Spleen (tissue), 11 donors: ENCODE results near the gene GPR107. TPM values are rescaled to one million over a fixed set of nuclear protein-coding genes. Genes with fewer than 3 reads are reported as not detected.

Experiments
- DNase-seq: peaks from one replicate; pipeline ENCODE4 v3.0.0-alpha.2; 2020
- H3K27ac ChIP-seq, 8 donors: fragments of 200-600 bp; sonication (generic) in 7 of 8; 1 replicate in 4 of 8; 2 replicates in 4 of 8; pipeline versions ENCODE4 v1.5.0 to v1.8.0; 2016 to 2021; ENCODE audit warnings: inconsistent platforms in 4 of 8, mild to moderate bottlenecking in 4 of 8, moderate library complexity in 1 of 8
- H3K27me3 ChIP-seq, 7 donors: fragments of 200-600 bp; sonication (generic) in 6 of 7; replicated peaks in 1 of 7; 1 replicate in 4 of 7; 2 replicates in 3 of 7; pipeline versions ENCODE4 v1.5.0 to v1.8.0; 2016 to 2021; ENCODE audit warnings: inconsistent platforms in 3 of 7, mild to moderate bottlenecking in 1 of 7
- H3K36me3 ChIP-seq, 6 donors: fragments of 200-600 bp; sonication (generic) in 5 of 6; 1 replicate in 4 of 6; 2 replicates in 2 of 6; pipeline versions ENCODE4 v1.5.0 to v1.8.0; 2016 to 2021; ENCODE audit warnings: inconsistent platforms in 2 of 6
- H3K4me1 ChIP-seq, 6 donors: fragments of 200-600 bp; sonication (generic) in 5 of 6; 1 replicate in 3 of 6; 2 replicates in 3 of 6; pipeline versions ENCODE4 v1.5.0 to v1.8.0; 2016 to 2021; ENCODE audit warnings: inconsistent platforms in 3 of 6
- H3K4me3 ChIP-seq, 8 donors: fragments of 200-600 bp; sonication (generic) in 7 of 8; 1 replicate in 4 of 8; 2 replicates in 4 of 8; pipeline versions ENCODE4 v1.5.0 to v1.8.0; 2016 to 2021; ENCODE audit warnings: inconsistent platforms in 4 of 8, mild to moderate bottlenecking in 4 of 8, moderate library complexity in 2 of 8
- H3K9me3 ChIP-seq, 8 donors: fragments of 200-600 bp; sonication (generic) in 7 of 8; 1 replicate in 4 of 8; 2 replicates in 4 of 8; pipeline versions ENCODE4 v1.5.0 to v1.8.0; 2016 to 2021; ENCODE audit warnings: inconsistent platforms in 4 of 8
- CTCF ChIP-seq, 11 experiments: fragments of 200-600 bp in 7 of 11; fragments of 450-650 bp in 4 of 11; sonication (generic) in 4 of 11; IDR thresholded peaks in 8 of 11; conservative IDR thresholded peaks in 3 of 11; 1 replicate in 7 of 11; 2 replicates in 4 of 11; pipeline versions ENCODE4 v1.4.0 to v1.8.0; 2016 to 2021; ENCODE audit warnings: antibody characterized with exemption in 11 of 11, inconsistent platforms in 4 of 11, mild to moderate bottlenecking in 1 of 11
- POLR2A ChIP-seq, 3 donors: fragments of 450-650 bp; IDR thresholded peaks; one replicate each; pipeline ENCODE4 v1.5.1; 2017; ENCODE audit warnings: antibody characterized with exemption in 3 of 3, mild to moderate bottlenecking in 1 of 3
- POLR2AphosphoS5 ChIP-seq, 3 donors: sonication (generic); formaldehyde crosslinking; IDR thresholded peaks; one replicate each; pipeline ENCODE4 v1.5.1; 2017; ENCODE audit warnings: antibody characterized with exemption in 3 of 3
- WGBS, 5 donors: extraction: QIAGEN DNeasy Blood & Tissue Kit in 3 of 5; methylation state at CpG; one replicate each; pipeline versions ENCODE4 v1.1.5 to v1.1.7; 2013 to 2018; 5-methylcytosine and 5-hydroxymethylcytosine counted together
- intact Hi-C: fragments of 100-400 bp; cut with DNase I; formaldehyde crosslinking; loops from one replicate; pipeline ENCODE4 v1.15.0; 2023; ENCODE audit warnings: low total_unique reads
- polyA plus RNA-seq, 3 donors: library from polyadenylated mRNA; stranded (reverse); fragments of 200-250 nt; gene quantifications; one replicate each; pipeline ENCODE4 v1.2.1, GENCODE V29; 2013
- total RNA-seq, 7 donors: library from RNA; depleted of rRNA in 3 of 7; stranded (reverse); fragments of >200 nt in 3 of 7; fragmentation: NEBNext Ultra II Directional in 4 of 7; extraction: Animal tissue kit (Norgen Biotek cat#: 25700) in 4 of 7; gene quantifications; one replicate each; pipeline versions ENCODE4 v1.1.0 to v1.2.1, GENCODE V29; 2016 to 2021
- donor health status: healthy with polysubstance abuse.
- donor health status: DM: no; HTN: no; CAD: no; lungs with moderate emphysema.
- donor health status: DM: no; HTN: no; CAD: no.
- donor health status: Bipolar disorder and iron deficiency.
- donor health status: healthy.
- donor health status: DM: no; HTN: no; CAD: no.
- donor health status: DM: yes; HTN: yes; CAD: no.

The GPR107 gene
- total and polyA plus RNA-seq, 10 donors: 3.9 to 42.8 (median 28.3) TPM

- no peaks in the 10 kb centered on the region for H3K9me3 ChIP-seq
- WGBS, 5 donors: 32 to 39% (median 33%) methylated on average over 14 of the region's 14 CpGs
- intact Hi-C loops: no loop called here
- peak overlapping the region in 2 of 8 donors; percentile 4 to 30 for H3K4me3 ChIP-seq
- TF ChIP-seq POLR2AphosphoS5 (IDR thresholded peaks at IDR 0.05) (no peak), CTCF (IDR thresholded peaks at IDR 0.05 in 8 of 11, conservative IDR thresholded peaks at IDR 0.05 in 3 of 11) (no peak), POLR2A (IDR thresholded peaks at IDR 0.05) (no peak)
- H3K27ac ChIP-seq: peak overlapping the region; percentile 66 to 83 (median 78)
- peaks cover 10 to 44% (median 38%) of the 10 kb centered on the region in 6 donors for H3K4me1 ChIP-seq
- DNase-seq: peak; percentile 89
- H3K27me3 ChIP-seq: no peaks in the 10 kb centered on the region
- peaks cover 0 to 100% (median 28%) of the 10 kb centered on the region in 6 donors for H3K36me3 ChIP-seq
Measured at GRCh38 chr9:130128733-130129431, 75.2 kb downstream of the GPR107 start.

- peaks cover 0 to 100% (median 26%) of the 10 kb centered on the region in 6 donors for H3K36me3 ChIP-seq
- peaks cover 10 to 44% (median 38%) of the 10 kb centered on the region in 6 donors for H3K4me1 ChIP-seq
- intact Hi-C loops: no loop called here
- no peaks in the 10 kb centered on the region for H3K9me3 ChIP-seq
- TF ChIP-seq CTCF (IDR thresholded peaks at IDR 0.05 in 8 of 11, conservative IDR thresholded peaks at IDR 0.05 in 3 of 11): no peak
- TF ChIP-seq POLR2AphosphoS5 (IDR thresholded peaks at IDR 0.05): no peak
- H3K27me3 ChIP-seq: no peaks in the 10 kb centered on the region
- no peak overlapping the region for H3K4me3 ChIP-seq
- 88 to 90% (median 89%) methylated on average over 22 of the region's 22 CpGs for WGBS, 5 donors
- DNase-seq: no peak
- peak overlapping the region; percentile 66 to 83 (median 78) for H3K27ac ChIP-seq
Measured at GRCh38 chr9:130129432-130130061, 75.8 kb downstream of the GPR107 start.

GRCh38 chr9:130132746-130133145 lies 79.0 kb downstream of the GPR107 start:
- Histone ChIP-seq H3K27ac (peak overlapping the region in 1 of 8 donors; percentile 9), H3K4me3 (no peak overlapping the region), H3K36me3 (peaks cover 0 to 100% (median 25%) of the 10 kb centered on the region in 6 donors), H3K4me1 (peaks cover 10 to 43% (median 25%) of the 10 kb centered on the region in 6 donors), H3K9me3 (no peaks in the 10 kb centered on the region), H3K27me3 (no peaks in the 10 kb centered on the region)
- DNase-seq: no peak
- TF ChIP-seq POLR2A (IDR thresholded peaks at IDR 0.05): no peak
- no peak for TF ChIP-seq CTCF (IDR thresholded peaks at IDR 0.05 in 8 of 11, conservative IDR thresholded peaks at IDR 0.05 in 3 of 11)
- no peak for TF ChIP-seq POLR2AphosphoS5 (IDR thresholded peaks at IDR 0.05)
- 87 to 99% (median 89%) methylated on average over 7 of the region's 7 CpGs for WGBS, 5 donors
- intact Hi-C loops: no loop called here

- H3K4me1 ChIP-seq: peaks cover 0 to 44% (median 4%) of the 10 kb centered on the region in 6 donors
- H3K9me3 ChIP-seq: no peaks in the 10 kb centered on the region
- TF ChIP-seq POLR2A (IDR thresholded peaks at IDR 0.05) (no peak), POLR2AphosphoS5 (IDR thresholded peaks at IDR 0.05) (peak in 2 of 3 donors; percentile 14 to 58)
- H3K4me3 ChIP-seq: no peak overlapping the region
- DNase-seq: peak; percentile 80
- no peaks in the 10 kb centered on the region for H3K27me3 ChIP-seq
- 69 to 89% (median 84%) methylated on average over 15 of the region's 15 CpGs for WGBS, 5 donors
- intact Hi-C loops: no loop called here
- peak overlapping the region in 4 of 8 donors; percentile 45 to 69 (median 60) for H3K27ac ChIP-seq
- peaks cover 0 to 56% (median 3%) of the 10 kb centered on the region in 6 donors for H3K36me3 ChIP-seq
Measured at GRCh38 chr9:130137081-130137640, 83.5 kb downstream of the GPR107 start.
